Measurements from ENCODE around the gene IL7R.

DNA sequence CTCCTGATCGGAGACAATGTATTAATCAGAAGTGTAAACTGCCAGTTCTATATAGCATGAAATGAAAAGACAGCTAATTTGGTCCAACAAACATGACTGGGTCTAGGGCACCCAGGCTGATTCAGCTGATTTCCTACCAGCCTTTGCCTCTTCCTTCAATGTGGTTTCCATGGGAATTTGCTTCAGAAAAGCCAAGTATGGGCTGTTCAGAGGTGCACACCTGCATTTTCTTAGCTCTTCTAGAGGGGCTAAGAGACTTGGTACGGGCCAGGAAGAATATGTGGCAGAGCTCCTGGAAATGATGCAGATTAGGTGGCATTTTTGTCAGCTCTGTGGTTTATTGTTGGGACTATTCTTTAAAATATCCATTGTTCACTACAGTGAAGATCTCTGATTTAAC, 22.4 kb downstream of the IL7R start:
- TF ChIP-seq, protein P1, sequence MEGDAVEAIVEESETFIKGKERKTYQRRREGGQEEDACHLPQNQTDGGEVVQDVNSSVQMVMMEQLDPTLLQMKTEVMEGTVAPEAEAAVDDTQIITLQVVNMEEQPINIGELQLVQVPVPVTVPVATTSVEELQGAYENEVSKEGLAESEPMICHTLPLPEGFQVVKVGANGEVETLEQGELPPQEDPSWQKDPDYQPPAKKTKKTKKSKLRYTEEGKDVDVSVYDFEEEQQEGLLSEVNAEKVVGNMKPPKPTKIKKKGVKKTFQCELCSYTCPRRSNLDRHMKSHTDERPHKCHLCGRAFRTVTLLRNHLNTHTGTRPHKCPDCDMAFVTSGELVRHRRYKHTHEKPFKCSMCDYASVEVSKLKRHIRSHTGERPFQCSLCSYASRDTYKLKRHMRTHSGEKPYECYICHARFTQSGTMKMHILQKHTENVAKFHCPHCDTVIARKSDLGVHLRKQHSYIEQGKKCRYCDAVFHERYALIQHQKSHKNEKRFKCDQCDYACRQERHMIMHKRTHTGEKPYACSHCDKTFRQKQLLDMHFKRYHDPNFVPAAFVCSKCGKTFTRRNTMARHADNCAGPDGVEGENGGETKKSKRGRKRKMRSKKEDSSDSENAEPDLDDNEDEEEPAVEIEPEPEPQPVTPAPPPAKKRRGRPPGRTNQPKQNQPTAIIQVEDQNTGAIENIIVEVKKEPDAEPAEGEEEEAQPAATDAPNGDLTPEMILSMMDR (IDR thresholded peaks at IDR 0.05) = no peak
- TF ChIP-seq POLR2A (IDR thresholded peaks at IDR 0.05) = no peak
